GM12874 (cell line): Measurements from ENCODE around the gene SAFB.

Source experiments
- TF ChIP-seq, protein P1 (sequence below): IDR thresholded peaks from 2 replicates; pipeline ENCODE4 v1.5.1; 2011; ENCODE audit warnings: low read depth, mild to moderate bottlenecking, control low read depth, low read length, moderate library complexity; ENCODE audit not compliant: insufficient read depth

Gene SAFB

DNA sequence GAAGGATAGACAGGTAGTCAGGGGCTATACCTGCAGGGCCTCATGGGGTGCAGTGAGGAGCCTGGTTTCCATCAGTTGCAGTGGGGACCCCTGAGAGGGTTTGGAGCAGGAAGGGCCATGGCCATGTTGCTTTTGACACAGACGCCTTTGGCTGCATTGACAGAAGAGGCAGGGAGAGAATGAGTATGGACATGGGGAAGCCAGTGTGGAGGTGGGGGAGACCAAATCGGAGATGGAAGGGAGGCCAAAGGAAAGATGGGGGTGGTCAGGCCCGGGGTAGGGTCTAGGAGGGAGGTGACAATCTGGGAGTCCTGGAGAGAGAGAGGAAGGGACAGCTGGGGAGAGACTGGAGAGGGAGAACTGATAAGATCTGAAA lies 59.2 kb downstream of the SAFB start:
- TF ChIP-seq, protein P1, sequence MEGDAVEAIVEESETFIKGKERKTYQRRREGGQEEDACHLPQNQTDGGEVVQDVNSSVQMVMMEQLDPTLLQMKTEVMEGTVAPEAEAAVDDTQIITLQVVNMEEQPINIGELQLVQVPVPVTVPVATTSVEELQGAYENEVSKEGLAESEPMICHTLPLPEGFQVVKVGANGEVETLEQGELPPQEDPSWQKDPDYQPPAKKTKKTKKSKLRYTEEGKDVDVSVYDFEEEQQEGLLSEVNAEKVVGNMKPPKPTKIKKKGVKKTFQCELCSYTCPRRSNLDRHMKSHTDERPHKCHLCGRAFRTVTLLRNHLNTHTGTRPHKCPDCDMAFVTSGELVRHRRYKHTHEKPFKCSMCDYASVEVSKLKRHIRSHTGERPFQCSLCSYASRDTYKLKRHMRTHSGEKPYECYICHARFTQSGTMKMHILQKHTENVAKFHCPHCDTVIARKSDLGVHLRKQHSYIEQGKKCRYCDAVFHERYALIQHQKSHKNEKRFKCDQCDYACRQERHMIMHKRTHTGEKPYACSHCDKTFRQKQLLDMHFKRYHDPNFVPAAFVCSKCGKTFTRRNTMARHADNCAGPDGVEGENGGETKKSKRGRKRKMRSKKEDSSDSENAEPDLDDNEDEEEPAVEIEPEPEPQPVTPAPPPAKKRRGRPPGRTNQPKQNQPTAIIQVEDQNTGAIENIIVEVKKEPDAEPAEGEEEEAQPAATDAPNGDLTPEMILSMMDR = no peak

DNA sequence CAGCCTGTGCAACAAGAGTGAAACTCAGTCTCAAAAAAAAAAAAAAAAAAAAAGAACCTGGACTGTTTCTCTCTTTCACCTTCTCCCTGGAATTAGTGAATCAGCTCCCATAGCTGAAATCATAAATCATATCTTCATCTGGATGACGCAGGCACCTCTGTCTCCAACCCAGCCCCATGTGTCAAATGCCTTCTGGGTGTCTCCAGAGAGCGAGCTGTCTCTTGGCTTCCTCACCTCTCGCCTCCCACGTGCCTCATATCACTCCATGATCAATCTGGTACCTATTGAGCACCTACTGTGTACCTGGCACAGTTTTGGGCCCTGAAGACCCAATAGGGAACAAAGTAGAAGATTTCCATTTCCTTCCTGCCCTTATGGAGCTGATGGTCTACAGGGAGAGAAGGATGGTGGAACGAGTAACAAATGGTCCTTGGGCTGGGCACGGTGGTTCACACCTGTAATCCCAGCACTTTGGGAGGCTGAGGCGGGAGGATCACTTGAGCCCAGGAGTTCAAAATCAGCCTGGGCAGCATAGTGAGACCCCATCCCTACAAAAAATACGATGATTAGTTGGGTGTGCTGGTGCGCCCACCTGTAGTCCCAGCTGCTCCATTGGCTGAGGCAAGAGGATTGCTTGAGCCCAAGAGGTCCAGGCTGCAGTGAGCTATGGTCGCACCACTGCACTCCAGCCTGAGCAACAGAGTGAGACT lies 60.4 kb downstream of the SAFB start:
- TF ChIP-seq, protein P1 = no peak

DNA sequence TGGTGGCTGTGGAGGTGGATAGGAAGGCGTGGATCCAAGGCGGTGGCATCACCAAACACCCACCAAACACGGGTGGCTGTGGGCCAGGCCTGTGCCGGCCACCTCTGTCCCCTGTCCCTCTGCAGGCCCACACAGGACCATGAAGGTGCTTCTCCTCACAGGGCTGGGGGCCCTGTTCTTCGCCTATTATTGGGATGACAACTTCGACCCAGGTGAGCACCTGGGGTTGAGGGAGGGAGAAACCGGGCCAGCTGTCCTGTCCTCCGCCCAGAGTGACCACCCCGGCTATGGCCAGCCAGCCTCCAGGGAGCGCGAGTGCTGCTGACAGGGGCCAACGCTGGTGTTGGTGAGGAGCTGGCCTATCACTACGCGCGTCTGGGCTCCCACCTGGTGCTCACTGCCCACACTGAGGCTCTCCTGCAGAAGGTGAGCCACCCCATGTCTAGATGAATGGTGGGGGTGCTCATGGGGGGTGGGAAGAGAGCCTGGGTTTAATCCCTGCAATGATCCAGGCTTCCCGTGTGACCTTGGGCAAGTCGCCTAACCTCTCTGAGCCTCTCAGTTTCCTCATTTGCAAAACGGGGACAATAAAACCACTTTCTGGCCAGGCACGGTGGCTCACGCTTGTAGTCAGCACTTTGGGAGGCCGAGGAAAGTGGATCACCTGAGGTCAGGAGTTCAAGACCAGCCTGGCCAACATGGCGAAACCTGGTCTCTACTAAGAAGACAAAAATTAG lies 62.0 kb downstream of the SAFB start:
- TF ChIP-seq, protein P1 = no peak

DNA sequence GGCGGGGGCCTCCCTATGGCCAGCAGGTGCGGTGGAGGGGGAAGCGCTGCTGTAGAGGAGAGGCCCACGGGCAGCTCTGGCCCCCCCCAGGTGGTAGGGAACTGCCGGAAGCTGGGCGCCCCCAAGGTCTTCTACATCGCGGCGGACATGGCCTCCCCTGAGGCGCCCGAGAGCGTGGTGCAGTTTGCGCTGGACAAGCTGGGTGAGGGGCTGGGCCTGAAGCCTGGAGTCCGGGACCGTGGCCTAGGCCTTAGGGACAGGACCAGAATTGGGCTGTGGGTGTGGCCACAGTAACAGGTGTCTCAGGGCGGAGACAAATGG lies 63.4 kb downstream of the SAFB start:
- TF ChIP-seq, protein P1 = no peak

DNA sequence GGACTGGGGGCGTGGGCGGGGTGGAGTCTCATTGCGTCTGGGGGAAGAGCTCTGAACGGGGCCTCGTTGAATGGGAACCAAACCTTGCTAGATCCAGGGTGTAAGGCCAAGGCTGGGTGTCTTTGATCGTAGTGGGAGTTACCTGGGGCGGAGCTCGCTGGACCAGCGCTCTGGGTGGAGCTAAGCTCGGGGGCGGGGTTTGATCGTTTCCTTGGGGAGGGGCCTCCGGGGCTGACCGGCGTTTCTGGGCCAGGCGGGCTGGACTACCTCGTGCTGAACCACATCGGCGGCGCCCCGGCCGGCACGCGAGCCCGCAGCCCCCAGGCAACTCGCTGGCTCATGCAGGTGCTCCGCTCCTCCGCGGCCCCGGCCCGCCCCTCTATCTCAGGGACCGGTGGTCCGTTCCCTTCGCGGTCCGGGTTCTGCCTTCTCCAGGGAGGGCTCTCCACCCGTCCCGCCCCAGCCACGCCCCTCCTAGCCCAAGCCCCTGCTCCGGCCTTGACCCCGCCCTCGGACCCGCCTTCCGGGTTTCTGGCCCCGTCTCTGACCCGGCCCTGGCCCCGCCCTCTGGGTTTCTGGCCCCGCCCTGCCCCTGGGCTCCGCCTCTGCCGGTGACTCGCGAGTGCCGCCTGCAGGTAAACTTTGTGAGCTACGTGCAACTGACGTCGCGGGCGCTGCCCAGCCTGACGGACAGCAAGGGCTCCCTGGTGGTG lies 63.9 kb downstream of the SAFB start:
- TF ChIP-seq, protein P1 = peak; percentile 96

DNA sequence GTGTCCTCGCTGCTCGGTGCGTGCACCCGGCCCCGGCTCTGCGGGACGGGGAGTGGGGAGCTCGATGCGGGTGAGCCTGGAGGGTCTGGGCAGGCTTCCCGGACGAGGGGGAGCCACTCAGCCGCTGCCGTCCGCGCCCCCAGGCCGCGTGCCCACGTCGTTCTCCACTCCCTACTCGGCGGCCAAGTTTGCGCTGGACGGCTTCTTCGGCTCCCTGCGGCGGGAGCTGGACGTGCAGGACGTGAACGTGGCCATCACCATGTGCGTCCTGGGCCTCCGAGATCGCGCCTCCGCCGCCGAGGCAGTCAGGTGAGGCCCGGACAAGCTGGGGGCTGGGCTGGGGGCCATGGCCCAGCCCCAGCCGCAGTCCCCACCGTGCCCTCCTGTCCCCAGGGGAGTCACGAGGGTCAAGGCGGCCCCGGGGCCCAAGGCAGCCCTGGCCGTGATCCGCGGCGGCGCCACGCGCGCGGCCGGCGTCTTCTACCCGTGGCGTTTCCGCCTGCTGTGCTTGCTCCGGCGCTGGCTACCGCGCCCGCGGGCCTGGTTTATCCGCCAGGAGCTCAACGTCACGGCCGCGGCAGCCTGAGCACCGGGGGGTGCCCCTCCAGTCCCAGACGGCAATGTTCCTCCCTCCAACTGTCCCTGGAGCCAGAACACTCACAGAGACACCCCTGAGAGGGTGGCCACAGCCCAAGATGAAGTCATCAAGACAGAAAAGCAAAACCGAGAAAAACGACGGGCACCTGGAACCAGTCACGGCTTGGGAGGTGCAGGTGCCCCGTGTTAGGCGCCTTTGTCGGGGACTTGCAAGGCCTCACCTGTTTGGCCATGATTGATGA lies 64.7 kb downstream of the SAFB start:
- TF ChIP-seq, protein P1 = no peak
